ENCODE measurements around the gene CPSF4. TPM values are rescaled to one million over a fixed set of nuclear protein-coding genes. Genes with fewer than 3 reads are reported as not detected.

CPSF4 gene
- total RNA-seq = 59.2 TPM

DNA sequence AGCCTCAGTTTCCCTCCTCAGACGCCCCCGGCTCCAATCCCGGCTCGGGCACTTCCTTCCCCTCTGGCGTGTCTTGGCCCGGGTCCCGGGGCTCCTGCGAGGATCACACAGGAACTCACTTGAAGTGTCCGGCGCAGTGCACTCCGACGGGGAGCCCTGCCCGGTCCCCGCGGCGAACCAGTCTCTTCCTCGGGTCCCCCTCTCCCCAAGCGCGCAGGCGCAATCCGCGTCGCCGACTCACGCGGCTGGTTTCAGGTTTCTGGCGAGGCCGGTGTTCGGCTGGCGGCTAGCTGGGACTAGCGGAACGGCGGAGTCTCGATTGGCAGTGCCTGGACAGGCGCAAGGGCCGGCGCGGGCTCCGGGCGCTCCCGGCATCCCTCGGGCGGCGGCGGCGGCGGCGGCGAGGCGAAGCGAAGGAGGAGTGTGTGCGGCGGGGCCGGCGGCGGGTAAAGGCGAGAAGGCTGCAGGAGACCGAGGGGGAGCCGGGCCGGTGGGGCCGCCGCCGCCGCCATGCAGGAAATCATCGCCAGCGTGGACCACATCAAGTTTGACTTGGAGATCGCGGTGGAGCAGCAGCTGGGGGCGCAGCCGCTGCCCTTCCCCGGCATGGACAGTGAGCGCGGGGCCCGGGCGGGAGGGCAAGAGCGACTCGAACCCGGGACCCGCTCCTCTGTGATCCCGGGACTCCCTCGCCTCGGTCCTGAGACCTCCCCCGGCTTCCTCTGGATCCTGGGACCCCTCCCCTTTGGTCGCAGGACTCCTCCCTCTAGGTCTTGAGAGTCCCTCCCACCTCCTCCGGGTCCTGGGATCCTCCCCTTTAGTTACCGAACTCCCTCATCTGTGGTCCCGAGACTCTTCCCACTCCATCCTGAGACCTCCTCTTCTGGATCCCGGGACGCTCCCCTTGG lies at the start of gene CPSF4, which contains the start of gene PTCD1:
TSS of gene CPSF4 (plus strand) at position 371 of the 908 bp plus-strand sequence. CDS start at position 511, 140 bp downstream.
TSS of gene PTCD1 (minus strand) at position 226 of the 908 bp plus-strand sequence. CDS start 3,556 bp downstream, outside the sequence.

GRCh38 chr7:99408379-99409191 lies 30.2 kb upstream of the CPSF4 start, which contains the start of the genes BUD31 and PDAP1:
Gene BUD31 (plus strand): TSS chr7:99408969. CDS start chr7:99411093, 2,124 bp downstream.
Gene PDAP1 (minus strand): TSS chr7:99408597. CDS start chr7:99408548, 49 bp downstream.

GRCh38 chr7:99472561-99473314 lies 34.0 kb downstream of the CPSF4 start, which contains the start of gene ZNF789:
Gene ZNF789 (plus strand): TSS chr7:99472890. CDS start chr7:99476457, 3,567 bp downstream.

DNA sequence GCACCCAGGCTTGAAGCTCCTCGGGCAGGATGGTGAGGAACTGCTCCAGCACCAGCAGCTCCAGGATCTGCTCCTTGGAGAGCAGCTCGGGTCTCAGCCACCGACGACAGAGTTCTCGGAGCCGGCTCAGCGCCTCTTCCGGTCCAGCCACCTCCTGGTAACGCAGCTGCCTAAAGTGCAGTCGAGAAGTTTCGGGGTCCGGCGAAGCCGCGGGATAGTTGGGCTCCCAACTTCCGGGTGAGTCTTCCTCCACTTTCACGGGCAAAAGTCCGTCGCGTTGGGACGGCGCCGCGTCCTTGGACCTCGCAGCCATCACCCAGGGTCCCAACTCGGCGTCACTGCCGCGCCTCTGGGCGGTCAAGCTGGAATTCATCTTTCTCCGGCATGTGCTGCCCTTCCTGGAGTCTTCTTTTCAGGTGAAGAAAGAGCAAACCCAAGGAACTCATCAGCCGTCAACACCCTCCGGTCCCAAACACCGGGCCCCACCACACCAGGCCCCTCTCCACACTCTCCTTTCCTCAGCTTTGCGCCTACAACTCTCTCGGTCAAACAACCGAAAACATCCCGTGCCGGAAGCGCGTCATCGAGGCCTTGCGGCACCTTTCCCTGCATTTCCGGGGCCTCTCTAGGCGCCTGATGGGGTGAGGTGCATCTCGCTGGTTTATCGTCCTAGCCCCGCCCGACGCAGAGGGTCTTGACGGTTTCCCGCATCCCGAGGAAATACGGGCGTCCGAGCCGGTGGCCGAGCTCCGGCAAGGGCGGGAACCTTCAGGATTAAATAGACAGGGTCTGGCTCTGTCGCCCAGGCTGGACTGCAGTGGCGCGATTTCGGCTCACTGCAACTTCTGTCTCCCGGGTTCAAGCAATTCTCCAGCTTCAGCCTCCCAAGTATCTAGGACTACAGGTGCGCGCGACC lies 61.2 kb downstream of the CPSF4 start, which contains the start of gene ZNF394:
TSS of gene ZNF394 (minus strand) at position 561 of the 916 bp plus-strand sequence. CDS start at position 373, 188 bp downstream.

GRCh38 chr7:99504603-99505323 lies 66.0 kb downstream of the CPSF4 start, which contains the start of gene ZKSCAN5:
Gene ZKSCAN5 (plus strand): TSS chr7:99504662. CDS start chr7:99506045, 1,383 bp downstream.

Other genes starting within 250 kb of the CPSF4 start
- gene KPNA7, start 230.8 kb upstream of the CPSF4 start, total RNA-seq = not detected
- not detected for gene MYH16, start 166.1 kb upstream of the CPSF4 start, total RNA-seq
- gene ARPC1A, start 113.0 kb upstream of the CPSF4 start, total RNA-seq = 81.1 TPM
- 7.2 TPM for gene ARPC1B, start 64.2 kb upstream of the CPSF4 start, total RNA-seq
- gene PDAP1, start 30.3 kb upstream of the CPSF4 start, total RNA-seq = 23.5 TPM
- gene BUD31, start 30.0 kb upstream of the CPSF4 start, total RNA-seq = 43.2 TPM
- 7.5 TPM for gene PTCD1, start 145 bp upstream of the CPSF4 start, total RNA-seq
- gene ATP5MF, start 27.2 kb downstream of the CPSF4 start, total RNA-seq = 187 TPM
- gene ZNF789, start 33.9 kb downstream of the CPSF4 start, total RNA-seq = 40.7 TPM
- gene ZNF394, start 61.3 kb downstream of the CPSF4 start, total RNA-seq = 24.1 TPM
- 31.3 TPM for gene ZKSCAN5, start 65.7 kb downstream of the CPSF4 start, total RNA-seq
- gene FAM200A, start 113.2 kb downstream of the CPSF4 start, total RNA-seq = 17.2 TPM
- 136 TPM for gene ZNF655, start 119.7 kb downstream of the CPSF4 start, total RNA-seq
- gene TMEM225B, start 159.3 kb downstream of the CPSF4 start, total RNA-seq = not detected
- gene ZSCAN25, start 178.0 kb downstream of the CPSF4 start, total RNA-seq = 33.8 TPM
- 0.63 TPM for gene CYP3A5, start 241.1 kb downstream of the CPSF4 start, total RNA-seq